ENCODE measurements around the gene CTSA.
"Not testable (repeated sequence)": the region's sequence is repeated elsewhere in the genome, so short reads cannot be mapped to it uniquely, and the experiment has no call there.

CTSA gene

GRCh38 chr20:45867136-45867818 is 23.9 kb upstream of the CTSA start:
- DNase-seq: no peak

- DNase-seq: no peak
These were observed 23.3 kb upstream of the CTSA start for GRCh38 chr20:45867819-45868176.

GRCh38 chr20:45872626-45873025 is 18.5 kb upstream of the CTSA start:
- no peak for DNase-seq

GRCh38 chr20:45873409-45874103 is 17.6 kb upstream of the CTSA start:
- no peak for DNase-seq

GRCh38 chr20:45874104-45874481 is 17.0 kb upstream of the CTSA start:
- not testable (repeated sequence) for DNase-seq

- no peak for DNase-seq
These were observed 16.6 kb upstream of the CTSA start for GRCh38 chr20:45874576-45874975.

GRCh38 chr20:45878076-45878761 is 12.9 kb upstream of the CTSA start:
- no peak for DNase-seq

- peak; percentile 98 for DNase-seq
These were observed 9.9 kb upstream of the CTSA start, which contains the start of gene ZSWIM1 for GRCh38 chr20:45880988-45881788. Gene ZSWIM1, plus strand, starts transcription at chr20:45881227. Its CDS starts 1,366 bp downstream, at chr20:45882593.

GRCh38 chr20:45882469-45883099 is 8.6 kb upstream of the CTSA start:
- no peak for DNase-seq

- DNase-seq: no peak
These were observed 8.1 kb upstream of the CTSA start for GRCh38 chr20:45883100-45883469.

- no peak for DNase-seq
These were observed 4.4 kb upstream of the CTSA start for GRCh38 chr20:45886590-45887345.

GRCh38 chr20:45887346-45887715 is 3.8 kb upstream of the CTSA start, which contains the start of gene SPATA25:
Gene SPATA25, minus strand, starts transcription at chr20:45887622. Its CDS starts 32 bp downstream, at chr20:45887590.
- DNase-seq: no peak

- no peak for DNase-seq
These were observed 2.5 kb upstream of the CTSA start for GRCh38 chr20:45888681-45889080.

- peak; percentile 46 to 47 for DNase-seq
These were observed 804 bp upstream of the CTSA start for GRCh38 chr20:45890077-45890984.

- no peak for DNase-seq
These were observed 1.1 kb downstream of the CTSA start for GRCh38 chr20:45892049-45892825.

GRCh38 chr20:45892828-45893500 is 1.8 kb downstream of the CTSA start:
- DNase-seq: no peak

- DNase-seq: no peak
These were observed 2.7 kb downstream of the CTSA start for GRCh38 chr20:45893831-45894230.

GRCh38 chr20:45894797-45895196 is 3.7 kb downstream of the CTSA start:
- no peak for DNase-seq

- DNase-seq: no peak
These were observed 5.6 kb downstream of the CTSA start for GRCh38 chr20:45896641-45897161.

Data from stimulated activated CD4-positive, alpha-beta T cell treated with anti-CD3 and anti-CD28 coated beads, Interleukin-4, amount 100 ng/mL, for 4 hours (primary cell).